CD14-positive monocyte (primary cell): Measurements from ENCODE around the gene DPP10. TPM values are rescaled to one million over a fixed set of nuclear protein-coding genes. Genes with fewer than 3 reads are reported as not detected.

ENCODE experiments used
- DNase-seq, 3 donors: peaks; one replicate each; pipeline ENCODE4 v3.0.0-alpha.2; 2011 to 2022
- H2AFZ ChIP-seq: 2 replicates; pipeline ENCODE4 v1.6.0; 2012; ENCODE audit warnings: mild to moderate bottlenecking, low read depth, low read length, inconsistent platforms; ENCODE audit not compliant: insufficient read depth, poor library complexity, severe bottlenecking
- H3K27ac ChIP-seq, 2 donors: 1 replicate in 1 of 2; 2 replicates in 1 of 2; pipeline ENCODE4 v1.5.1; 2012 to 2013; ENCODE audit warnings: low read length in 2 of 2, control low read depth in 1 of 2, inconsistent platforms in 1 of 2, low read depth in 1 of 2, mild to moderate bottlenecking in 1 of 2
- H3K27me3 ChIP-seq, 2 donors: one replicate each; pipeline versions ENCODE4 v1.6.0 to v1.6.1; 2011 to 2013; ENCODE audit warnings: low read length in 2 of 2; ENCODE audit not compliant: control insufficient read depth in 2 of 2, insufficient read depth in 2 of 2
- H3K36me3 ChIP-seq, 2 donors: replicated peaks in 1 of 2; 1 replicate in 1 of 2; 2 replicates in 1 of 2; pipeline versions ENCODE4 v1.5.1 to v1.6.1; 2012 to 2013; ENCODE audit warnings: low read length in 2 of 2, control low read depth in 1 of 2, inconsistent platforms in 1 of 2, mild to moderate bottlenecking in 1 of 2; ENCODE audit not compliant: insufficient read depth in 2 of 2, control insufficient read depth in 1 of 2
- H3K4me1 ChIP-seq, 2 donors: 1 replicate in 1 of 2; 2 replicates in 1 of 2; pipeline versions ENCODE4 v1.5.1 to v1.6.1; 2012 to 2013; ENCODE audit warnings: low read length in 2 of 2, control low read depth in 1 of 2, inconsistent platforms in 1 of 2, mild to moderate bottlenecking in 1 of 2, moderate library complexity in 1 of 2; ENCODE audit not compliant: insufficient read depth in 2 of 2, control insufficient read depth in 1 of 2
- H3K4me2 ChIP-seq: replicated peaks from 2 replicates; pipeline ENCODE3; 2012; ENCODE audit warnings: low read length, moderate library complexity, mild to moderate bottlenecking; ENCODE audit not compliant: poor library complexity, severe bottlenecking; ENCODE audit errors: extremely low read depth
- H3K4me3 ChIP-seq, 3 experiments: fragments of 200-600 bp in 1 of 3; sonication (generic) in 1 of 3; replicated peaks in 1 of 3; 1 replicate in 2 of 3; 2 replicates in 1 of 3; pipeline ENCODE4 v1.5.1; 2011 to 2013; ENCODE audit warnings: low read length in 3 of 3, mild to moderate bottlenecking in 3 of 3, control low read depth in 2 of 3, low read depth in 2 of 3, inconsistent platforms in 1 of 3, moderate library complexity in 1 of 3
- H3K79me2 ChIP-seq: 2 replicates; pipeline ENCODE4 v1.6.0; 2012; ENCODE audit warnings: mild to moderate bottlenecking, control low read depth, inconsistent platforms, low read length, moderate library complexity; ENCODE audit not compliant: insufficient read depth
- H3K9ac ChIP-seq: 2 replicates; pipeline ENCODE4 v1.6.0; 2017; ENCODE audit warnings: low read length, mild to moderate bottlenecking; ENCODE audit not compliant: insufficient read depth, poor library complexity, severe bottlenecking
- H3K9me3 ChIP-seq, 2 donors: replicated peaks in 1 of 2; 1 replicate in 1 of 2; 2 replicates in 1 of 2; pipeline versions ENCODE4 v1.5.1 to v1.6.1; 2012 to 2013; ENCODE audit warnings: low read length in 2 of 2, control low read depth in 1 of 2; ENCODE audit not compliant: control insufficient read depth in 1 of 2, insufficient read depth in 1 of 2
- H4K20me1 ChIP-seq: 2 replicates; pipeline ENCODE4 v1.6.0; 2012; ENCODE audit warnings: mild to moderate bottlenecking, low read length, control low read depth, moderate library complexity; ENCODE audit not compliant: insufficient read depth
- H3K27ac Mint-ChIP-seq, 7 donors: one replicate each; pipeline ENCODE4 v1.8.0; 2020; ENCODE audit warnings: mild to moderate bottlenecking in 7 of 7, mixed read lengths in 7 of 7, moderate library complexity in 6 of 7, inconsistent platforms in 2 of 7
- H3K27me3 Mint-ChIP-seq, 3 donors: one replicate each; pipeline ENCODE4 v1.8.0; 2021 to 2022; ENCODE audit warnings: low read depth in 3 of 3, mild to moderate bottlenecking in 3 of 3, mixed read lengths in 3 of 3, moderate library complexity in 3 of 3, inconsistent platforms in 1 of 3
- H3K36me3 Mint-ChIP-seq, 2 donors: one replicate each; pipeline ENCODE4 v1.8.0; 2020; ENCODE audit warnings: mixed read lengths in 2 of 2, inconsistent platforms in 1 of 2, mild to moderate bottlenecking in 1 of 2
- H3K4me1 Mint-ChIP-seq: one replicate; pipeline ENCODE4 v1.8.0; 2020; ENCODE audit warnings: mild to moderate bottlenecking, mixed read lengths
- H3K4me3 Mint-ChIP-seq, 2 donors: one replicate each; pipeline ENCODE4 v1.8.0; 2020; ENCODE audit warnings: mild to moderate bottlenecking in 2 of 2, mixed read lengths in 2 of 2, moderate library complexity in 1 of 2
- H3K9me3 Mint-ChIP-seq, 7 donors: one replicate each; pipeline ENCODE4 v1.8.0; 2020 to 2022; ENCODE audit warnings: mixed read lengths in 7 of 7, mild to moderate bottlenecking in 6 of 7, moderate library complexity in 6 of 7, inconsistent platforms in 2 of 7
- WGBS: methylation state at CpG from one replicate; pipeline ENCODE4 v1.1.5; 2013; ENCODE audit warnings: missing lambda C conversion rate; ENCODE audit not compliant: insufficient coverage; 5-methylcytosine and 5-hydroxymethylcytosine counted together
- intact Hi-C, 2 donors: fragments of 100-400 bp; cut with micrococcal nuclease; formaldehyde crosslinking; loops; one replicate each; pipeline versions ENCODE4 v1.15.0 to v1.15.1; 2023
- polyA plus RNA-seq, 3 donors: library from polyadenylated mRNA; depleted of rRNA in 1 of 3; unstranded in 2 of 3; stranded (reverse) in 1 of 3; fragments of 300-500 nt in 2 of 3; fragments of >200 nt in 1 of 3; fragmentation: Illumina TruSeq in 2 of 3; gene quantifications; 1 replicate in 2 of 3; 2 replicates in 1 of 3; pipeline ENCODE4 v1.2.3, GENCODE V29; 2012 to 2021
- TF ChIP-seq, protein P1 (sequence below): fragments of 200-600 bp; IDR thresholded peaks from one replicate; pipeline ENCODE4 v1.8.0; 2022; ENCODE audit warnings: antibody characterized with exemption, mild to moderate bottlenecking

DPP10 gene
- polyA plus RNA-seq, 3 donors = not detected

DNA sequence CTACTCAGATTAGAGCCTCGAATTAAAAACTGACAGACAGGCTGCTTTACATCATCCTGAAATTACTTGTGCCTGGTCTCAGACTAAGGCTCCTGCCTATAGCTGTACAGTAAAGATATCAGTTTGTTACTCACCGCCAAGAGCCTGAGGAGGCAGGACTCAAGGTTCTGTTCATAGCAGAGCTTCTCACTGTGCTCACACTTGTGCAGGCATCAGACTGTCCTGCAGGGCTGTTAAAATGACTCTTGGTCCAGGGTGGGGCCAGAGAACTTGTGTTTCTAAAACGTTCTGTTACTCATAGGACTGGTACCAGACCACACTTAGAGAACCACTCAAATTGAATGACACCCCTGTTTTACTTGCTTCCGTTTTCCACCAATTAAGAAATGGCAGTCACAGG lies 310.0 kb downstream of the DPP10 start:
- no peak overlapping the region for H3K9ac ChIP-seq
- Mint-ChIP-seq H3K4me1 (no peaks in the 10 kb centered on the region), H3K27me3 (peaks cover 0 to 3% (median 0%) of the 10 kb centered on the region in 3 donors), H3K27ac (no peak overlapping the region), H3K4me3 (no peak overlapping the region), H3K36me3 (no peaks in the 10 kb centered on the region), H3K9me3 (peaks cover 1 to 18% (median 5%) of the 10 kb centered on the region in 7 donors)
- no peak for DNase-seq
- no peak overlapping the region for H3K27ac ChIP-seq
- H4K20me1 ChIP-seq = no peaks in the 10 kb centered on the region
- no peaks in the 10 kb centered on the region for H3K27me3 ChIP-seq
- no peak overlapping the region for H3K4me2 ChIP-seq
- H3K79me2 ChIP-seq = no peaks in the 10 kb centered on the region
- TF ChIP-seq, protein P1, sequence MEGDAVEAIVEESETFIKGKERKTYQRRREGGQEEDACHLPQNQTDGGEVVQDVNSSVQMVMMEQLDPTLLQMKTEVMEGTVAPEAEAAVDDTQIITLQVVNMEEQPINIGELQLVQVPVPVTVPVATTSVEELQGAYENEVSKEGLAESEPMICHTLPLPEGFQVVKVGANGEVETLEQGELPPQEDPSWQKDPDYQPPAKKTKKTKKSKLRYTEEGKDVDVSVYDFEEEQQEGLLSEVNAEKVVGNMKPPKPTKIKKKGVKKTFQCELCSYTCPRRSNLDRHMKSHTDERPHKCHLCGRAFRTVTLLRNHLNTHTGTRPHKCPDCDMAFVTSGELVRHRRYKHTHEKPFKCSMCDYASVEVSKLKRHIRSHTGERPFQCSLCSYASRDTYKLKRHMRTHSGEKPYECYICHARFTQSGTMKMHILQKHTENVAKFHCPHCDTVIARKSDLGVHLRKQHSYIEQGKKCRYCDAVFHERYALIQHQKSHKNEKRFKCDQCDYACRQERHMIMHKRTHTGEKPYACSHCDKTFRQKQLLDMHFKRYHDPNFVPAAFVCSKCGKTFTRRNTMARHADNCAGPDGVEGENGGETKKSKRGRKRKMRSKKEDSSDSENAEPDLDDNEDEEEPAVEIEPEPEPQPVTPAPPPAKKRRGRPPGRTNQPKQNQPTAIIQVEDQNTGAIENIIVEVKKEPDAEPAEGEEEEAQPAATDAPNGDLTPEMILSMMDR = no peak
- 75% methylated on average over 2 of the region's 4 CpGs for WGBS
- no peak overlapping the region for H3K4me3 ChIP-seq
- intact Hi-C loops = no loop called here
- H3K36me3 ChIP-seq = no peaks in the 10 kb centered on the region
- H2AFZ ChIP-seq = no peak overlapping the region
- no peaks in the 10 kb centered on the region for H3K4me1 ChIP-seq
- H3K9me3 ChIP-seq = peaks cover 3 to 4% of the 10 kb centered on the region in 2 donors

- no peak overlapping the region for H3K27ac Mint-ChIP-seq
- no CpG with 5 or more reads among the region's 2 CpGs for WGBS
- intact Hi-C loops = no loop called here
- Histone ChIP-seq H4K20me1 (no peaks in the 10 kb centered on the region), H3K4me1 (no peaks in the 10 kb centered on the region), H2AFZ (no peak overlapping the region), H3K79me2 (no peaks in the 10 kb centered on the region), H3K36me3 (no peaks in the 10 kb centered on the region), H3K4me2 (no peak overlapping the region), H3K9ac (no peak overlapping the region), H3K27ac (no peak overlapping the region), H3K4me3 (no peak overlapping the region), H3K9me3 (peaks cover 3 to 4% of the 10 kb centered on the region in 2 donors), H3K27me3 (no peaks in the 10 kb centered on the region)
- DNase-seq = no peak
- peaks cover 0 to 3% (median 2%) of the 10 kb centered on the region in 3 donors for H3K27me3 Mint-ChIP-seq
- TF ChIP-seq, protein P1 = no peak
- H3K4me3 Mint-ChIP-seq = no peak overlapping the region
- no peaks in the 10 kb centered on the region for H3K36me3 Mint-ChIP-seq
- H3K4me1 Mint-ChIP-seq = no peaks in the 10 kb centered on the region
- H3K9me3 Mint-ChIP-seq = peaks cover 1 to 18% (median 5%) of the 10 kb centered on the region in 7 donors
Measured at GRCh38 chr2:114753145-114753544, 310.7 kb downstream of the DPP10 start.
